Naive thymus-derived CD4-positive, alpha-beta T cell (primary cell): Measurements from ENCODE around the gene SRPRA. TPM values are rescaled to one million over a fixed set of nuclear protein-coding genes. Genes with fewer than 3 reads are reported as not detected.

Experiments
- ATAC-seq: fragments of 150-1000 bp; cut with Tn5 transposase; 2 replicates; pipeline ENCODE4 v1.10.0; 2021; ENCODE audit warnings: mild to moderate bottlenecking, moderate library complexity
- CTCF ChIA-PET: fragments of 350-600 bp; sonication (Branson Sonifier 250); formaldehyde crosslinking; loops from one replicate; lab custom pipeline; 2021; ENCODE audit warnings: antibody characterized with exemption; lab: Charles Lee
- POLR2A ChIA-PET: fragments of 350-600 bp; sonication (Branson Sonifier 250); formaldehyde crosslinking; loops from one replicate; lab custom pipeline; 2021; ENCODE audit warnings: antibody characterized with exemption, inconsistent platforms; lab: Charles Lee
- DNase-seq, 9 donors: peaks; one replicate each; pipeline versions ENCODE4 v3.0.0 to v3.0.0-alpha.2; 2020 to 2022; ENCODE audit warnings: mixed read lengths in 1 of 9
- H3K27ac ChIP-seq: one replicate; pipeline ENCODE4 v1.7.0; 2013; ENCODE audit warnings: mild to moderate bottlenecking, low read depth, low read length, moderate library complexity
- H3K27me3 ChIP-seq, 2 donors: one replicate each; pipeline ENCODE4 v1.7.0; 2013; ENCODE audit warnings: low read length in 2 of 2, mild to moderate bottlenecking in 2 of 2, moderate library complexity in 2 of 2; ENCODE audit not compliant: control insufficient read depth in 2 of 2, insufficient read depth in 2 of 2
- H3K36me3 ChIP-seq, 3 experiments: 1 replicate in 2 of 3; 2 replicates in 1 of 3; pipeline ENCODE4 v1.7.0; 2013; ENCODE audit warnings: low read length in 3 of 3, mild to moderate bottlenecking in 3 of 3, moderate library complexity in 1 of 3; ENCODE audit not compliant: insufficient read depth in 3 of 3, control insufficient read depth in 2 of 3
- H3K4me1 ChIP-seq, 2 donors: one replicate each; pipeline ENCODE4 v1.7.0; 2013; ENCODE audit warnings: low read length in 2 of 2, mild to moderate bottlenecking in 2 of 2, moderate library complexity in 1 of 2; ENCODE audit not compliant: control insufficient read depth in 2 of 2, insufficient read depth in 2 of 2
- H3K4me3 ChIP-seq: 2 replicates; pipeline ENCODE4 v1.7.0; 2013; ENCODE audit warnings: mild to moderate bottlenecking, low read length
- H3K9me3 ChIP-seq, 3 experiments: 1 replicate in 2 of 3; 2 replicates in 1 of 3; pipeline ENCODE4 v1.7.0; 2013; ENCODE audit warnings: low read length in 3 of 3; ENCODE audit not compliant: control insufficient read depth in 2 of 3
- H3K27ac Mint-ChIP-seq, 9 donors: one replicate each; pipeline ENCODE4 v1.8.0; 2020 to 2022; ENCODE audit warnings: mixed read lengths in 9 of 9, mild to moderate bottlenecking in 8 of 9, moderate library complexity in 5 of 9, inconsistent platforms in 2 of 9
- H3K27me3 Mint-ChIP-seq, 5 donors: one replicate each; pipeline ENCODE4 v1.8.0; 2021 to 2022; ENCODE audit warnings: mixed read lengths in 5 of 5, mild to moderate bottlenecking in 1 of 5
- H3K36me3 Mint-ChIP-seq, 5 donors: one replicate each; pipeline ENCODE4 v1.8.0; 2020 to 2022; ENCODE audit warnings: mixed read lengths in 5 of 5, mild to moderate bottlenecking in 3 of 5, inconsistent platforms in 1 of 5
- H3K4me1 Mint-ChIP-seq, 7 donors: one replicate each; pipeline ENCODE4 v1.8.0; 2020 to 2022; ENCODE audit warnings: mixed read lengths in 7 of 7, mild to moderate bottlenecking in 3 of 7, inconsistent platforms in 1 of 7
- H3K4me3 Mint-ChIP-seq, 10 donors: one replicate each; pipeline ENCODE4 v1.8.0; 2020 to 2022; ENCODE audit warnings: mild to moderate bottlenecking in 10 of 10, mixed read lengths in 10 of 10, moderate library complexity in 6 of 10, inconsistent platforms in 2 of 10
- H3K9me3 Mint-ChIP-seq, 11 donors: one replicate each; pipeline ENCODE4 v1.8.0; 2020 to 2022; ENCODE audit warnings: mixed read lengths in 11 of 11, mild to moderate bottlenecking in 4 of 11, inconsistent platforms in 1 of 11, moderate library complexity in 1 of 11
- intact Hi-C, 2 donors: fragments of 100-400 bp; cut with micrococcal nuclease; formaldehyde crosslinking; loops; one replicate each; pipeline ENCODE4 v1.15.1; 2023
- polyA plus RNA-seq, 2 donors: library from polyadenylated mRNA; unstranded; fragments of 300-500 nt; fragmentation: Illumina TruSeq; gene quantifications; one replicate each; pipeline ENCODE4 v1.2.3, GENCODE V29; 2021
- total RNA-seq, 6 experiments: library from RNA in 5 of 6; stranded (reverse) in 5 of 6; gene quantifications; 1 replicate in 5 of 6; 2 replicates in 1 of 6; pipeline ENCODE4 v1.2.3 and lab custom pipeline; 2021 to 2026

SRPRA gene
- total and polyA plus RNA-seq, 7 experiments from 2014 or later, result 81.6 to 179 (median 149) TPM

DNA sequence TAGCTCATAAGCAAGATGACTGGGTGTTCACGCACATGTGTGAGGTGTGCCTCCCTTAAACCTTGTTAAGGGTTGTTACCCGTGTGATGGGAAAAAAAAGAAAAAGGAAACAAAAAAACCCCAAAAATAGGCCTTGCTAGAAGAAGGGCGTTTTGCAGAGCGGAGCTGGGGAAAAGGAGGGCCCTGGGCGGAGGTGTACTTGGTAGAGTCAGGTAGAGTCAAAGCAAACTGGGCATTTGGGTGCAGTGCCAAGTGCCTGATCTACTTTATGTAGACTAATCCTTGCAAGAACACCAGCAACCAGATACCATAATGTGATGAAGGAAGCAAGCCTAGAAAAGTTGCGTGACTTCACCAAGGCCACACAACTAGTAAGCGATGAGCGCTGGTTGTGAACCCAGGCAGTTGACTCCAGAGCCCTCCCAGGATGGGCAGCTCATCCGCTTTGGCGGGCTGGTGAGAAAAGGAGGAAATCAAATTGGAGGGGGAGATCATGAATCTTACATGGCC lies 13.0 kb upstream of the SRPRA start:
- Mint-ChIP-seq H3K4me1 (peaks cover 31 to 59% (median 51%) of the 10 kb centered on the region in 7 donors), H3K27ac (peak overlapping the region; percentile 78 to 99 (median 95)), H3K27me3 (no peaks in the 10 kb centered on the region), H3K36me3 (peaks cover 0 to 19% (median 7%) of the 10 kb centered on the region in 5 donors), H3K4me3 (peak overlapping the region; percentile 81 to 100 (median 96)), H3K9me3 (no peaks in the 10 kb centered on the region)
- intact Hi-C loops, result loop anchor here (1.0 to 5.0 kb wide), 5 partner anchors 70 to 1329 kb away; partner anchors contain the start of genes CDON (in 2 of the 2), CCDC15 (in 1 of the 2), DDX25 (in 1 of the 2) and FAM118B (in 1 of the 2)
- ChIA-PET CTCF (interaction anchor here (1.2 to 2.4 kb wide), 3 partner anchors 13 to 29 kb away, joined by 3 to 9 read pairs (median 5); partner anchors contain the start of genes FOXRED1 and SRPRA), POLR2A (interaction anchor here (0.6 to 5.7 kb wide), 8 partner anchors 10 to 697 kb away, joined by 3 to 122 read pairs (median 4); partner anchors contain the start of genes DCPS, FAM118B, FOXRED1 and SRPRA)
- no peak for ATAC-seq
- Histone ChIP-seq H3K27ac (peak overlapping the region; percentile 86), H3K27me3 (no peaks in the 10 kb centered on the region), H3K4me1 (peaks cover 16 to 28% of the 10 kb centered on the region in 2 donors), H3K4me3 (peak overlapping the region; percentile 77), H3K36me3 (peaks cover 0 to 7% (median 0%) of the 10 kb centered on the region in 3 experiments), H3K9me3 (no peaks in the 10 kb centered on the region)
- no peak for DNase-seq

DNA sequence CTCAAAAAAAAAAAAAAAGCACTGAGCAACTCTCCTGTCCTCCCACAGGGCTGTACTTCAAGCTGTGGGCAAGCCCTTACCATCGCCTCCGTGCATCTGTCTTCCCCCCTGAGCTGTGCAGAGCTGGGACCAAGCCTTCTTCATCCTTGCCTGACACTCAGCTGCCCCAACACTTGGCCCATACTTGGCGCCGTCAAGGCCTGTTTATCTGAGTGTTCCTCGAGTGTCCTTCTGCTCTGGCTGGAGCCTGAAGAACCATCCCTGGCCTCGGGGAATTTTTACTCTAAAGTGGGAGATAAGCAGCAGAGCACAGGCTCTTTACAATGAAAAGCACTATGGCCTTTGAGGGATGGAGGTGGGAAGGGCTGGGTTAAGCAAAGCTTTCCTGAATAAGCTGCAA lies 12.6 kb upstream of the SRPRA start:
- no peaks in the 10 kb centered on the region for H3K9me3 Mint-ChIP-seq
- peak overlapping the region; percentile 78 to 99 (median 95) for H3K27ac Mint-ChIP-seq
- intact Hi-C loops, result loop anchor here (5.0 kb wide), 4 partner anchors 219 to 1329 kb away; partner anchors contain the start of genes CDON (in 2 of the 2), CCDC15 (in 1 of the 2), DDX25 (in 1 of the 2) and PUS3 (in 1 of the 2)
- peaks cover 30 to 57% (median 50%) of the 10 kb centered on the region in 7 donors for H3K4me1 Mint-ChIP-seq
- no peaks in the 10 kb centered on the region for H3K27me3 ChIP-seq
- no peak overlapping the region for H3K4me3 ChIP-seq
- no peak overlapping the region for H3K27ac ChIP-seq
- DNase-seq, result no peak
- H3K27me3 Mint-ChIP-seq, result no peaks in the 10 kb centered on the region
- ATAC-seq, result no peak
- ChIA-PET POLR2A (interaction anchor here (0.6 to 5.7 kb wide), 6 partner anchors 11 to 196 kb away, joined by 3 to 122 read pairs (median 4); partner anchors contain the start of genes DCPS, FAM118B, FOXRED1 and SRPRA), CTCF (interaction anchor here (1.2 to 2.4 kb wide), 3 partner anchors 13 to 29 kb away, joined by 3 to 9 read pairs (median 5); partner anchors contain the start of genes FOXRED1 and SRPRA)
- peaks cover 16 to 28% of the 10 kb centered on the region in 2 donors for H3K4me1 ChIP-seq
- peaks cover 0 to 19% (median 7%) of the 10 kb centered on the region in 5 donors for H3K36me3 Mint-ChIP-seq
- peak overlapping the region; percentile 81 to 100 (median 96) for H3K4me3 Mint-ChIP-seq
- peaks cover 0 to 7% (median 0%) of the 10 kb centered on the region in 3 experiments for H3K36me3 ChIP-seq
- H3K9me3 ChIP-seq, result no peaks in the 10 kb centered on the region

GRCh38 chr11:126280595-126280994 lies 11.9 kb upstream of the SRPRA start:
- ATAC-seq (no peak), DNase-seq (peak in 1 of 9 donors; percentile 33)
- Mint-ChIP-seq H3K4me1 (peaks cover 34 to 60% (median 53%) of the 10 kb centered on the region in 7 donors), H3K9me3 (no peaks in the 10 kb centered on the region), H3K27ac (peak overlapping the region; percentile 77 to 99 (median 94)), H3K4me3 (peak overlapping the region in 9 of 10 donors; percentile 13 to 99 (median 44)), H3K27me3 (no peaks in the 10 kb centered on the region), H3K36me3 (peaks cover 0 to 23% (median 10%) of the 10 kb centered on the region in 5 donors)
- H3K4me1 ChIP-seq, result peaks cover 16 to 28% of the 10 kb centered on the region in 2 donors
- peak overlapping the region; percentile 40 for H3K27ac ChIP-seq
- ChIA-PET POLR2A (interaction anchor here (1.5 to 5.7 kb wide), 3 partner anchors 10 to 69 kb away, joined by 3 to 122 read pairs (median 29); partner anchors contain the start of genes DCPS, FAM118B, FOXRED1 and SRPRA), CTCF (interaction anchor here (2.4 kb wide), 1 partner anchor 12 kb away, joined by 9 read pairs; the partner anchor contains the start of genes FOXRED1 and SRPRA)
- no peak overlapping the region for H3K4me3 ChIP-seq
- peaks cover 0 to 12% (median 0%) of the 10 kb centered on the region in 3 experiments for H3K36me3 ChIP-seq
- H3K27me3 ChIP-seq, result no peaks in the 10 kb centered on the region
- no peaks in the 10 kb centered on the region for H3K9me3 ChIP-seq
- intact Hi-C loops, result loop anchor here (5.0 kb wide), 4 partner anchors 218 to 1328 kb away; partner anchors contain the start of genes CDON (in 2 of the 2), CCDC15 (in 1 of the 2), DDX25 (in 1 of the 2) and PUS3 (in 1 of the 2)

DNA sequence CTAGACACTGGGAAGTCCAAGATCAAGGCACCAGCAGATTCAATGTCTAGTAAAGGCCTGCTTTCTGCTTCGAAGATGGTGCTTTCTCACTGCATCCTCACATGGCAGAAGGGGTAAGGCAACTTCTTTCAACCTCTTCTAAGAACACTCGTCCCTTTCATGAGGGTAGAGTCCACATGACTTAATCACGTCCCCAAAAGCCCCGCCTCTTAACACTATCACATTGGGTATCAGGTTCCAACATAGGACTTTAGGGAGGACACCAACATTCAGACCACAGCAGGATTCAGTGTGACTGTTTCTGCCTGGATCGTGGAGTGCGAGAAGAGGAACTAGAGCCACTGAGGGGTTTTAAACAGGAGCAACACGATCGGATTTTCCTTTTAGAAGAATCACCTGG lies 10.5 kb upstream of the SRPRA start:
- Mint-ChIP-seq H3K27me3 (no peaks in the 10 kb centered on the region), H3K9me3 (no peaks in the 10 kb centered on the region), H3K36me3 (peaks cover 0 to 30% (median 11%) of the 10 kb centered on the region in 5 donors), H3K4me1 (peaks cover 28 to 48% (median 40%) of the 10 kb centered on the region in 7 donors), H3K27ac (peak overlapping the region in 8 of 9 donors; percentile 22 to 99 (median 84)), H3K4me3 (peak overlapping the region in 6 of 10 donors; percentile 32 to 99 (median 56))
- no peak for ATAC-seq
- Histone ChIP-seq H3K27ac (no peak overlapping the region), H3K4me1 (peaks cover 9 to 24% of the 10 kb centered on the region in 2 donors), H3K27me3 (no peaks in the 10 kb centered on the region), H3K36me3 (peaks cover 0 to 24% (median 0%) of the 10 kb centered on the region in 3 experiments), H3K4me3 (no peak overlapping the region), H3K9me3 (no peaks in the 10 kb centered on the region)
- no peak for DNase-seq
- ChIA-PET CTCF (no interaction called here), POLR2A (interaction anchor here (1.8 to 5.7 kb wide), 2 partner anchors 9 to 10 kb away, joined by 4 to 122 read pairs; partner anchors contain the start of genes FOXRED1 and SRPRA)
- intact Hi-C loops, result no loop called here

DNA sequence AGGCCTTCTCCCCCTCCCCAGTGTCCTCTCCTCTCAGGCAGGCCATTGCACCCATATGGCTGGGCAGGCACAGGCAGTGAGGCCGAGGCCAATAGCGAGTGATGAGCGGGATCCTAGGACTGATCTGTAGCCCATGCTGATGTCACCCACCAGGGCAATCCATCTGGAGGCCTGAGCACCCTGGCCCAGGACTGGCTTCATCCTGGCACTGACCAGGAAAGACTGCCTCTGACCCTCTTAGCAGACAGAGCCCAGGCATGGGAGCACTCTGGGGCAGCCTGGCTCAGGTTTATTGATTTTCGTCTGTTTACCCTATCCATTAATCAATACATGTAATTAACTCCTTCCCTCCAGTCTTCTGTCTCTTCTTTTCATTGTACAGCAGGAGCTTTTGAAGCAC lies 9.1 kb upstream of the SRPRA start:
- no peaks in the 10 kb centered on the region for H3K27me3 Mint-ChIP-seq
- H3K4me1 ChIP-seq, result peaks cover 4 to 18% of the 10 kb centered on the region in 2 donors
- H3K9me3 ChIP-seq, result no peaks in the 10 kb centered on the region
- H3K36me3 ChIP-seq, result peaks cover 0 to 38% (median 0%) of the 10 kb centered on the region in 3 experiments
- H3K36me3 Mint-ChIP-seq, result peaks cover 6 to 42% (median 15%) of the 10 kb centered on the region in 5 donors
- peak overlapping the region in 1 of 9 donors; percentile 58 for H3K27ac Mint-ChIP-seq
- H3K27ac ChIP-seq, result no peak overlapping the region
- no peak for ATAC-seq
- CTCF ChIA-PET, result no interaction called here
- H3K9me3 Mint-ChIP-seq, result no peaks in the 10 kb centered on the region
- no peaks in the 10 kb centered on the region for H3K27me3 ChIP-seq
- no peak for DNase-seq
- H3K4me3 Mint-ChIP-seq, result no peak overlapping the region
- H3K4me3 ChIP-seq, result no peak overlapping the region
- POLR2A ChIA-PET, result interaction anchor here (1.8 kb wide), 1 partner anchor 9 kb away, joined by 4 read pairs; the partner anchor contains the start of genes FOXRED1 and SRPRA
- peaks cover 23 to 40% (median 34%) of the 10 kb centered on the region in 7 donors for H3K4me1 Mint-ChIP-seq
- intact Hi-C loops, result no loop called here

DNA sequence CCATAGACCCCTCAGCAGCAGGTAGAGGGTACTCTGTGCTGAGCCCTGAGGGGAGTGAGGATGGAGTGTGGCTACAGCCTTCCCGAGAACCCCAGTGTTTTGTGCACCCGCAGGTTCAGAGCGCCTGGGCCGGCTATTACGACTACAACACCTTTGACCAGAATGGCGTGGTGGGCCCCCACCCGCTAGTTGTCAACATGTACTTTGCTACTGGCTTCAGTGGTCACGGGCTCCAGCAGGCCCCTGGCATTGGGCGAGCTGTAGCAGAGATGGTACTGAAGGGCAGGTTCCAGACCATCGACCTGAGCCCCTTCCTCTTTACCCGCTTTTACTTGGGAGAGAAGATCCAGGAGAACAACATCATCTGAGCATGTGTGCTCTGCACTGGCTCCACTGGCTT lies 8.6 kb upstream of the SRPRA start:
- POLR2A ChIA-PET, result interaction anchor here (1.8 kb wide), 1 partner anchor 8 kb away, joined by 4 read pairs; the partner anchor contains the start of genes FOXRED1 and SRPRA
- intact Hi-C loops, result no loop called here
- H3K4me1 Mint-ChIP-seq, result peaks cover 20 to 41% (median 36%) of the 10 kb centered on the region in 7 donors

More for the DNA sequence above, 8.6 kb upstream of the SRPRA start:
- Histone ChIP-seq H3K36me3 (peaks cover 0 to 41% (median 0%) of the 10 kb centered on the region in 3 experiments), H3K27ac (no peak overlapping the region), H3K4me1 (peaks cover 4 to 18% of the 10 kb centered on the region in 2 donors), H3K4me3 (no peak overlapping the region), H3K27me3 (no peaks in the 10 kb centered on the region), H3K9me3 (no peaks in the 10 kb centered on the region)
- CTCF ChIA-PET, result no interaction called here
- peak overlapping the region in 1 of 9 donors; percentile 58 for H3K27ac Mint-ChIP-seq
- DNase-seq, result no peak
- H3K27me3 Mint-ChIP-seq, result no peaks in the 10 kb centered on the region
- ATAC-seq, result no peak
- H3K4me3 Mint-ChIP-seq, result no peak overlapping the region
- H3K36me3 Mint-ChIP-seq, result peaks cover 7 to 46% (median 16%) of the 10 kb centered on the region in 5 donors
- H3K9me3 Mint-ChIP-seq, result no peaks in the 10 kb centered on the region
